ENCODE measurements around the gene CHGA. TPM values are rescaled to one million over a fixed set of nuclear protein-coding genes. Genes with fewer than 3 reads are reported as not detected.

The CHGA gene
- total and polyA plus RNA-seq, 2 experiments from 2014 or later = 40.5 to 61.3 TPM

GRCh38 chr14:92959761-92960680 lies 37.1 kb downstream of the CHGA start:
- H2AFZ ChIP-seq = no peak overlapping the region
- TF ChIP-seq EZH2 (IDR thresholded peaks at IDR 0.05; ENCODE audit: borderline replicate concordance) = no peak
- TF ChIP-seq CTCF (IDR thresholded peaks at IDR 0.05; ENCODE audit: poor library complexity) = no peak
- no peak for TF ChIP-seq EZH2phosphoT487 (IDR thresholded peaks at IDR 0.05; ENCODE audit: low read depth, severe bottlenecking, unreplicated experiment)
- no peaks in the 10 kb centered on the region for H3K27me3 ChIP-seq
- no peaks in the 10 kb centered on the region for H3K9me3 ChIP-seq (ENCODE audit: low read depth)
- H3K4me3 ChIP-seq = no peak overlapping the region
- no peaks in the 10 kb centered on the region for H4K20me1 ChIP-seq (ENCODE audit: insufficient read depth, poor library complexity, severe bottlenecking)
- H3K4me2 ChIP-seq = no peak overlapping the region
- H3K27ac ChIP-seq = no peak overlapping the region
- peaks cover 27% of the 10 kb centered on the region for H3K4me1 ChIP-seq (ENCODE audit: insufficient read depth)
- no peak for DNase-seq (ENCODE audit: low spot score)
- H3K79me2 ChIP-seq = peaks cover 1% of the 10 kb centered on the region
- H3K36me3 ChIP-seq (replicated peaks; ENCODE audit: insufficient read depth, low read depth) = no peaks in the 10 kb centered on the region
- H3K9me2 ChIP-seq (replicated peaks; ENCODE audit: insufficient read depth) = no peaks in the 10 kb centered on the region
- WGBS (ENCODE audit: low lambda C conversion rate, missing lambda C conversion rate) = 85% methylated on average over 30 of the region's 30 CpGs

- no peaks in the 10 kb centered on the region for H3K9me2 ChIP-seq (replicated peaks; ENCODE audit: insufficient read depth)
- no peak for TF ChIP-seq EZH2phosphoT487 (IDR thresholded peaks at IDR 0.05; ENCODE audit: low read depth, severe bottlenecking, unreplicated experiment)
- TF ChIP-seq CTCF (IDR thresholded peaks at IDR 0.05; ENCODE audit: poor library complexity) = no peak
- no peak for TF ChIP-seq EZH2 (IDR thresholded peaks at IDR 0.05; ENCODE audit: borderline replicate concordance)
- H3K9me3 ChIP-seq (ENCODE audit: low read depth) = no peaks in the 10 kb centered on the region
- no peaks in the 10 kb centered on the region for H4K20me1 ChIP-seq (ENCODE audit: insufficient read depth, poor library complexity, severe bottlenecking)
- H3K27ac ChIP-seq = no peak overlapping the region
- 91% methylated on average over 18 of the region's 18 CpGs for WGBS (ENCODE audit: low lambda C conversion rate, missing lambda C conversion rate)
- H2AFZ ChIP-seq = no peak overlapping the region
- no peak overlapping the region for H3K4me3 ChIP-seq
- H3K27me3 ChIP-seq = no peaks in the 10 kb centered on the region
- H3K36me3 ChIP-seq (replicated peaks; ENCODE audit: insufficient read depth, low read depth) = no peaks in the 10 kb centered on the region
- H3K79me2 ChIP-seq = peaks cover 11% of the 10 kb centered on the region
- no peak overlapping the region for H3K4me2 ChIP-seq
- H3K4me1 ChIP-seq (ENCODE audit: insufficient read depth) = peaks cover 27% of the 10 kb centered on the region
- DNase-seq (ENCODE audit: low spot score) = no peak
These were observed 38.0 kb downstream of the CHGA start for GRCh38 chr14:92960706-92961566.

GRCh38 chr14:92961567-92961855 lies 38.6 kb downstream of the CHGA start:
- H3K4me2 ChIP-seq = no peak overlapping the region
- H3K9me3 ChIP-seq (ENCODE audit: low read depth) = no peaks in the 10 kb centered on the region
- peaks cover 27% of the 10 kb centered on the region for H3K4me1 ChIP-seq (ENCODE audit: insufficient read depth)
- no peak for TF ChIP-seq EZH2phosphoT487 (IDR thresholded peaks at IDR 0.05; ENCODE audit: low read depth, severe bottlenecking, unreplicated experiment)
- no peak for TF ChIP-seq EZH2 (IDR thresholded peaks at IDR 0.05; ENCODE audit: borderline replicate concordance)
- no peak for TF ChIP-seq CTCF (IDR thresholded peaks at IDR 0.05; ENCODE audit: poor library complexity)
- H3K27ac ChIP-seq = no peak overlapping the region
- H4K20me1 ChIP-seq (ENCODE audit: insufficient read depth, poor library complexity, severe bottlenecking) = no peaks in the 10 kb centered on the region
- H3K4me3 ChIP-seq = no peak overlapping the region
- no peaks in the 10 kb centered on the region for H3K9me2 ChIP-seq (replicated peaks; ENCODE audit: insufficient read depth)
- no peak overlapping the region for H2AFZ ChIP-seq
- H3K36me3 ChIP-seq (replicated peaks; ENCODE audit: insufficient read depth, low read depth) = no peaks in the 10 kb centered on the region
- WGBS (ENCODE audit: low lambda C conversion rate, missing lambda C conversion rate) = 94% methylated on average over 7 of the region's 7 CpGs
- DNase-seq (ENCODE audit: low spot score) = no peak
- H3K79me2 ChIP-seq = peaks cover 16% of the 10 kb centered on the region
- H3K27me3 ChIP-seq = no peaks in the 10 kb centered on the region

Measured in hepatocyte (in vitro differentiated cells).